Dorsolateral prefrontal cortex (tissue), 118 donors: ENCODE results near the gene CDKN2B. TPM values are rescaled to one million over a fixed set of nuclear protein-coding genes. Genes with fewer than 3 reads are reported as not detected.

ENCODE experiments used
- total RNA-seq, 120 experiments: library from RNA; stranded (reverse); gene quantifications; one replicate each; pipeline versions ENCODE4 v1.2.3 to v1.2.4, GENCODE V29; 2022

Gene CDKN2B
- total RNA-seq, 120 experiments from 2014 or later, result 1.4 to 10.3 (median 2.9) TPM

Other genes starting within 250 kb of the CDKN2B start
- 10 to 100 TPM; 15.1 to 48.5 (median 26.3) TPM for gene MTAP, start 206.7 kb downstream of the CDKN2B start, total RNA-seq
- 10 to 100 TPM in 4 of 120 experiments, 1 to 10 TPM in 115, under 1 TPM in 1; 0.87 to 11.8 (median 5.2) TPM for gene CDKN2A, start 14.9 kb downstream of the CDKN2B start, total RNA-seq
- gene CDKN2B-AS1, start 14.5 kb downstream of the CDKN2B start, total RNA-seq, result 1 to 10 TPM in 119 of 120 experiments, under 1 TPM in 1; 0.63 to 5.4 (median 2.5) TPM